Activated CD4-positive, CD25-positive, alpha-beta regulatory T cell treated with anti-CD3 and anti-CD28 coated beads, Interleukin-2, amount 50 U/mL, for 16 hours (primary cell): ENCODE data around the gene SLC26A1.
"Not testable (repeated sequence)": the region's sequence is repeated elsewhere in the genome, so short reads cannot be mapped to it uniquely, and the experiment has no call there.

ENCODE experiments used
- DNase-seq: peaks from one replicate; pipeline ENCODE4 v3.0.0-alpha.2; 2020; ENCODE audit warnings: low read depth, low spot score

SLC26A1 gene

DNA sequence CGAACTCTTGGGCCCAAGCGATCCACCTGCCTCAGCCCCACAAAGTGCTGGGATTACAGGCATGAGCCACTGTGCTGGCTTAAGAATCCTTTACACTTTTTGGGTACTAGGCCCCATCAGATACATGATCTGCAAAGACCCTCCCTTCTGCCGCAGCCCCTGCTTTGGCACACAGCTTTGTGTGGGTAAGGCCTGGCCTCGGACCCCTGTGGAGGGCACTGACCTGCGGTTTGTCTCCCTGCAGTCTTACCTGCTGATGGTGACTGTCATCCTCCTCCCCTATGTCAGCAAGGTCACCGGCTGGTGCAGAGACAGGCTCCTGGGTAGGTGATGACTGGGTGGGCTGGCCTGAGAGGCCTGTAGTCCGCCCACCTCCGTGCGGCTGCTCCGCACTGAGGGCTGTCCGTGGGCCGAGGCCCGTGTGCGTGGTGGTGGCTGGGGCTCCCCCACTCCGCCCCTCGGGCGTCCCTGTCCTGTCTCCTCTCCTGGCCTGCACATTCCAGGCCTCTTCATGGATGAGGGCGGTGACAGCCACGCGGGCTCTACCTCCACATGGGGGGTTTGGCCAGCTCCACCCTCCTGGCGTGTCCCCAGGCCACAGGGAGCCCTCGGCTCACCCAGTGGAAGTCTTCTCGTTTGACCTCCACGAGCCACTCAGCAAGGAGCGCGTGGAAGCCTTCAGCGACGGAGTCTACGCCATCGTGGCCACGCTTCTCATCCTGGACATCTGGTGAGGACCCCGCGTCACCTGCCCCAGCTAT is 37.9 kb downstream of the SLC26A1 start:
- DNase-seq: no peak

DNA sequence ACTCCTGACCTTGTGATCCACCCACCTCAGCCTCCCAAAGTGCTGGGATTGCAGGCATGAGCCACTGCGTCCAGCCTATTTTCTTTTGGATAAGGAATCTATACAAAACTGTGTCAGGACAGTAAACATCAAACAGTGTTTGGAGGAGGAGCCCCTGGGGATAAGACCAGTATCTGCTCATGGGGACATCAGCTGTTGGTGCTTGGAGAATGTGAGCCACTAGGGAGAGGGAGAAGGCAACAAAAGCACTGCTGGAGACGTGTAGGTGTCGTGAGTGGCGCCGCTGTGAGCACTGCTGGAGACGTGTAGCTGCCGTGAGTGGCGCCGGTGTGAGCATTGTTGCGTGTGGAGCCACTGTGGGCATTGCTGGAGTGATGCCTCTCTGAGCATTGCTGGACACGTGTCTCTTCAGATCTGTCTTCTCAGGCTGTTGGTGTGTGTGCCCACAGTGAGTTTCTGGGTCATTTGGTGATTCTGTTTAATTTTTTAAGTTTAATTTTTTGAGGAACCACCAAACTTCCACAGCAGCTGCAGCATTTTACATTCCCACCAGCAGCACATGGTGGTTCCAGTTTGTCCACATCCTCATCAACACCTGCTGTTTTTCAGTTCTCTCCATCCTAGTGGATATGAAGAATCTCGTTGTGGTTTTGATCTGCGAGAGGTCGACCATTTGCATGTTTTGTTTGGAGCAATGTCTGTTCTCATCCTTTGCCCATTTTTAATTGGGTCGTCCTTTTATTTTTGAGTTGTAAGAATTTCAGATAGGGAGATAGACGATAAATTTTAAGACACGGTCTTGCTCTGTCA is 38.8 kb downstream of the SLC26A1 start:
- DNase-seq: no peak

DNA sequence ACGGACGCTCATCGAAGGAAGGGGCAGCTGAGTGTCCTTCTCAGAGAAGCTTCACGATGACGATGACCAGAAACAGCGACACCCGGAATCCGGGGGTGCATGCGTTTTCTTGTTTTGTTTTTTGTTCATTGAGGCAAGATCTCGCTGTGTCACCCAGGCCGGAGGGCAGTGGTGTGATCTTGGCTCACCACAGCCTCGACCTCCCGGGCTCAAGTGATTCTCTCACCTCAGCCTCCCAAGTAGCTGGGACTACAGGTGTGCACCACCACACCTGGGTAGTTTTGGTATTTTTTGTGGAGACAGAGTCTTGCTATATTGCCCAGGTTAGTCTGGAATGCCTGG is 39.7 kb downstream of the SLC26A1 start:
- no peak for DNase-seq

DNA sequence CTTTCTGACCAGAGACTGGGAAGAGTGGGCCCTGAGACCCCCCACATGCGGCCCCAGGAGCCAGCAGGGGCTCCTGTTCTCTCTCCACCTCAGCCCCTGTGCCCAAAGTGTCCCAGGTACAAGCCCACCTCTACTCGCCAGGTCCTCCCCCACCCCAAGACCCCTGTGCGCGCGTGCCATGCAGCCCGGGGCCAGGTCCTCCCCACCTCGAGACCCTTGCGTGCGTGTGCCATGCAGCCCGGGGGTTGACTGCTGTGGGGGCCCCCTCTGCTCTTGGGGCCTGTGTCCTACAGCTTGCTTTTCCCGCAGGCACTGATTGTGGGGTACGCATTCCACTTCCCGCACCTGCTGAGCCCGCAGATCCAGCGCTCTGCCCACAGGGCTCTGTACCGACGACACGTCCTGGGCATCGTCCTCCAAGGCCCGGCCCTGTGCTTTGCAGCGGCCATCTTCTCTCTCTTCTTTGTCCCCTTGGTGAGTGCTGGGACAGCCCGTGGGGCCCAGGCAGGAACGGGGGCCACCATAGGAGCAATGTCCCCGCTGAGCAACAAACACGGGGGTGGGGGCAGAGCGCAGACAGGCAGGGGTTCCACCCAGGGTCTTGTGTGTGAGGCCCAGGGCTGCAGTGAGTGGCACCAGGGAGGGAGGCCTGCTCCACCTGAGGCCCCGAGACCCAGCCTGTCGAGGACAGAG is 40.2 kb downstream of the SLC26A1 start:
- DNase-seq: no peak

DNA sequence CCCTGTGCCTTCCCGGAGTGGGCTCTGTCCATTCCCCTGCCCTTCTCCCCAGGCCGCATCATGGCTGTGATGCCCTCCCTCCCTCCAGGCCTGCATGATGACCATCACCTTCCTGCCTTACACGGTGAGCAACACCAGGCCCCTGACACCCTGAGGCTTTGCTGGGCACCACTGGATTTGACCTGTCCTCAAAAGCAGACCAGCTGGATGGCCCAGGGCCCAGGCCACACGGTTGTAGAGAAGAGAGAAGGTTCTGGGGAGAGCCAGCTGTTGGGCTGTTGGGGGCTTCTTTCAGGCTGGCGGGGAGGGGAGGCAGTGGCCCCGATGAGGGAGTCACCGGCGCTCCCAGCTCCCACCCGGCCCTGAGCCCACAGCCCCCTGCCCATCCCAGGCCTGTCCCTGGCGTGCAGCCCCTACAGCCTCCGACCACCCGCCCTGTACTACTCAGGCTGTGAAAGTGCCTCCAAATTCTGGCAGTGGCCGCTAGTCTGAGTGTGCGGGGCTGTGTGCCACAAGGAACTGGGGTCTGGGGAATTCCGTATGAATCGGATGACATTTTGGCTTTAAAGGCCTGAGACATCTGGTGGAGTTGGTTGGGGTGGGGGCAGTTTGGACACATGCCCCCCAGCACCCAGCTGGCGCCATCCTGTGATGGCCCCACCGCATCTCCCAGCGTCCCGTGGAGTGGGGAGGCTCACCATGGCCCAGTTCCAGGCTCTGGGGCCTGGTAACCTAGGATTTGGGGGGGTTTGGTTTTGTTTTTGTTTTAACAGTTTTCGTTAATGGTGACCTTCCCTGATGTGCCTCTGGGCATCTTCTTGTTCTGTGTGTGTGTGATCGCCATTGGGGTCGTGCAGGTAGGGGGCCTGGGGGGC is 41.4 kb downstream of the SLC26A1 start:
- DNase-seq: no peak

DNA sequence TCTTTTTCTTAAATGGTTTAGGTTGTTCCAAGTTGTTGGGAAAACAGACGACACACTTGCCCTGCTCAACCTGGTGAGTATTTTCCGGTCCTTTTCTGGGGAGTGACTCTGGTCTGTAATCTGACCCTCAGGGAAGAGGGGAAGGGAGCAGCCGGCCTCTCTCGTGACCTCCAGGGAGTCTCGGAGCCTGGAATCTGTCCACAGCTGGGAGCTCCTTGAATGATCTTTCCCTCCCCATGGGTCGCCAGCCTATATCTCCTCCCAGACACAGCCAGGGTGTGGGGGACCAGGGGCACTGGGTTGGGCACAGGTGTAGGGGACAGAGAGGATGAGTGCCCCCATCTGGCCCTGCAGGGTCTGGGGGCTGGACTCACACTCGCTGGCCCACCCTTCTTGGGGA is 42.0 kb downstream of the SLC26A1 start:
- DNase-seq: no peak

DNA sequence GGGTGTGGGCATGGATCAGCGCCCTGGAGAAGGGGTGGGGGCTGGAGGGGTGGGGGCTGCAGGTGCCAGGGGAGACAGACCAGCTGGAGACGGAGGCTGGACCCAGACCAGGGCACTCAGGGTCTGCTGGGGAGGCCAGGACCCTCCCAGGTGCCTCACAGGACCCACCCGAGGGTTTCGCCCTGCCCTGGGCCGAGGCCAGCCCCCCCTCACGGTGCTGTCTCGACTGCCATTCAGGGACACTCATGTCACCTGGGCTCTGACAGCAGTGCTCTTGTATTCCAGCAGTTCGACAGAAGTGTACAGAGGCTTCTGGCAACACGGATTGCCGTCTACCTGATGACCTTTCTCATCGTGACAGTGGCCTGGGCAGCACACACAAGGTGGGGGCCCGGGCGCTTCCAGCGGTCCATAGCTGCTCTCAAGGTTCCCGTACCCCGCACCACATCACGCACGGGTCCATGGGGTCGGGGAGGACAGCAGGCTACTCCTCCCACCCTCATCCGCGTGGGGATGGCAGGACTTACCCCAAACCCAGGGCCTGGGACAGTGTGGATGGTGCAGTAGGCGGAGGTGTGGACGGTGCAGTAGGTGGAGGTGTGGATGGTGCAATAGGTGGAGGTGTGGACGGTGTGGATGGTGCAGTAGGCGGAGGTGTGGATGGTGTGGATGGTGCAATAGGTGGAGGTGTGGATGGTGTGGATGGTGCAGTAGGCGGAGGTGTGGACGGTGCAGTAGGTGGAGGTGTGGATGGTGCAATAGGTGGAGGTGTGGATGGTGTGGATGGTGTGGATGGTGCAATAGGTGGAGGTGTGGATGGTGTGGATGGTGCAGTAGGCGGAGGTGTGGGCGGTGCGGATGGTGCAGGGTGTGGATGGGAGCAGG is 42.8 kb downstream of the SLC26A1 start:
- DNase-seq: no peak

DNA sequence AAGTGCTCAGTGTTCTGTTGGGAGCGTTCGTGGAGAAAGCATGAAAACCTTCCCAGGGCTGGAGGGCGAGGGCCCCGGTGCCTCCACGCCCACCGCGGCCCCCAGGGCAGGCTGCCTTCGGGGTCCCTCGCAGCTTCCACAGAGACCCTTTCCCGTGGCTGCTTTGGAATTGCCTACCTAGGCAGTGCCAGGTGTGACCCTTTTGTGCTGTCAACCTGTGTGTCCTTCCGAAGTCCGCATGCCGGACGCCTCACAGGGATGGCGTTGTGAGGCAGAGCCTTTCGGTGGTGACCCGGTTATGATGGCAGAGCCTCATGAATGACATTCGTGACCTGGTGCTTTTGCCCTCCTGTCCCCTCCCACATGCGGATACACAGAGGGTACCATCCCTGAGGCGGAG is 43.5 kb downstream of the SLC26A1 start:
- no peak for DNase-seq

DNA sequence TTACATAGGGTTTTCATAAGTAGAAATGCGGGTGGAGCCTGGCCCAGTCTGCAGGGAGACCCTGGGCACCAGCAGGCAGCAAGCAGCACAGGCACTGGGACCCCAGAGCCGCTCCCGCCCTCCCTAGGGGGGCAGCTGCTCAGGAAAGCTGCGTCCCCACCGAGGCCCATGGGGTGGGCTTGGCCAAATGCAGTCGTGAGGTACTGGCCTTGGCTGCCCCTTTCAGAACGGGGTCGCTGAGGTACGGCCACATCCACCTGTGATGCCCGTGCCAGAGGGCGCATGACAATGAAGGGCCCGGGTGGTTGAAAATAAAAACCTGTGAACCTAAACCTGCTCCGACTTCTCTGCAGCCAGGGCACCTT is 44.3 kb downstream of the SLC26A1 start:
- no peak for DNase-seq

DNA sequence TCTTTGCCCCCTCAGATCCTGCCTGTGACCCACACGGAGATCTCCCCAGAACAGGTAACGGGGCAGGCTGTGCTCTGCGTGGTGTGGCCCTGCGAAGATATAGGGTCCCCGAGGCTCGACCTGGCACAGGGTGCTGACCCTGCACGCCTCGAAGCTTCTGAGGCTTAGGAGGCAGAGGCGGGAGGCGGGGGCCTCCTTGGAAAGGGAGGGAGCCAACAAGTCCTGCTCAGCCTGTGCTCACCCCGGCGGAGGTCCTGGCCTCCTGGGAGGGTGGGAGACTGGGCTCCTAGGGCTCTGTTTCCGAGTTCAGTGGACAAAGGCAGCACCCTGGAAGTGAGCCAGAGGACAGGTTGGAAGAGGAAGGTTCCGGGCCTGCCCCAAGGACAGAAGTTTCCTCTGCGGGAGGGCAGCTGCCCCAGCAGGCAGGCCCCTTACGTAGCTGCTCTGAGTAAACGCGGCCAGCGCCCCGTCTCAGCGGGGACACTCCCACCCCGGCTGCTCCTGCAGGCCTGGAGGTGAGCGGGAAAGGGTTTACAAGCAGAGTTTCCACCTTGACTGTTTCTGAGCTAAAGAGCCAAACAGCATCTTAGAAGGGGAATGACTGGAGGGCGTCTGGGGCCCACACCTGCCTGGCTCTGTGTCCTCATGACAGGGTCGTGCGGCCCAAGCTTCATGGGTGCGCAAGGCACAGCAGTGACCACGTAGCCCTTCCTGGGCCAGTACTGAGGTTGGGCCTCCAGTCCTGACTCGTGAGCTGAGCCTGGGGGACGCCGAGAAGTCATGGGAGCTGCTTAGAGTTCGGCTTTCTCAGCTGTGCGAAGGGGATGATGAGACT is 44.9 kb downstream of the SLC26A1 start:
- no peak for DNase-seq

DNA sequence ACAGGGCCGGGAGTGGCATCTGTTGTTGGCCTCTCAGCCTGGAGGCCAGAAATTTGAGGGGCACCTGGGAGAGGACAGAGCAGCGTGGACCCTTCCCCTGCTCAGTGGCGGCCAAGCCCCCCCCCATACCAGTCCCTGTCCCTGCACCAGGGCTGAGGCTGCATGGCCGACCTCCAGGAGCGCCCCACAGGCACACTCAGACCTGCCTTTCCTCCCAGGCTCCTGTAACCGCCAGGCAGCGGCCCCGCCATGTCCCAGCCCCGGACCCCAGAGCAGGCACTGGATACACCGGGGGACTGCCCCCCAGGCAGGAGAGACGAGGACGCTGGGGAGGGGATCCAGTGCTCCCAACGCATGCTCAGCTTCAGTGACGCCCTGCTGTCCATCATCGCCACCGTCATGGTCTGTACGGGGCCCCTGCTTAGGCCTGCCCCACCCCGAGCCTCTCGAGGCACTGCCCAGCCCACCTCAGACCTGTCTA is 45.7 kb downstream of the SLC26A1 start:
- no peak for DNase-seq

DNA sequence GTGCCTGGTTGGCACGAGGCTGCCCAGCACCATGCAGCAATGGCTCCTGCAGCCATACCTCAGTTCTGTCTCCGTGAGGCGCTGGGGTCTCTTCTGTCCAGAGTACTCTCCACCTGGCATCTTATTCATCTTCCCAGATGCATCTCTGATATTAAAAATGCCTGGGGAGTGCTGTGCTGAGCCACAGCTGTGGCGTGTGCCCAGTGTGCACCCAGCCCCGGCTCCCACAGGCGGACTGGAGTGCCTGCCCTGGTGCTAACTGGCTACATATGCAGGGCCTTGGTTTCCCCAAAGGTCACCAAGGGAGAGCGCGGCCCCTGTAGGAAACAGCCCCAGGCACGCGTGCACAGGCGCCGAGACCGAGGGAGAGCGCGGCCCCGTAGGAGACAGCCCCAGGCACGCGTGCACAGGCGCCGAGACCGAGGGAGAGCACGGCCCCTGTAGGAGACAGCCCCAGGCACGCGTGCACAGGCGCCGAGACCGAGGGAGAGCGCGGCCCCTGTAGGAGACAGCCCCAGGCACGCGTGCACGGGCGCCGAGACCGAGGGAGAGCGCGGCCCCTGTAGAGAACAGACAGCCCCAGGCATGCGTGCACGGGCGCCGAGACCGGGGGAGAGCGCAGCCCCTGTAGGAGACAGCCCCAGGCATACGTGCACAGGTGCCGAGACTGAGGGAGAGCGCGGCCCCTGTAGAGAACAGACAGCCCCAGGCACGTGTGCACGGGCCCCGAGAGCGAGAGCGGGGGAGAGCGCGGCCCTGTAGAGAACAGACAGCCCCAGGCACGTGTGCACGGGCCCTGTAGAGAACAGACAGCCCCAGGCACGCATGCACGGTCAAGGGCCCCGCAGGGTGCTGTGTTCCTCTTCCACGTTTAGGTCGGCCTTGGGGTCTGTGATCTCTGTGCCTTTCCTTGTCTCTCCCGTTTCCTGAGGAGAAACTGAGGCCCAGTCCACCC is 46.4 kb downstream of the SLC26A1 start:
- no peak for DNase-seq

DNA sequence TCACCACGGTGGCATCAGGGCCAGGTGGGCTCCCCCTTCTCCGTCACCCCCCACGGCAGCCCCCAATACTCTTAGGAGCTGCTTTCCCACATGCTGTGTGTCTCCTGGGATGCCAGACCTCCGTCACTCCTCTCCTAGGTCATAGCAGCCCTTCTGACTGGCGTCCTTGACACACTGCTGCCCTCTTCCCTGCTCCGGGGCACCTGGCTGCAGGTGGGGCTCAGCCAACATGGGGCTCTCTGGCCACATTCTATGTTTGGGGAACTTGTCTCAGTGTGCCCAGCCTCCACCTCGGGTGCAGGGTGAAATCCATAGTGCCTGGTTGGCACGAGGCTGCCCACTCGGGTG is 47.1 kb downstream of the SLC26A1 start:
- DNase-seq: no peak

DNA sequence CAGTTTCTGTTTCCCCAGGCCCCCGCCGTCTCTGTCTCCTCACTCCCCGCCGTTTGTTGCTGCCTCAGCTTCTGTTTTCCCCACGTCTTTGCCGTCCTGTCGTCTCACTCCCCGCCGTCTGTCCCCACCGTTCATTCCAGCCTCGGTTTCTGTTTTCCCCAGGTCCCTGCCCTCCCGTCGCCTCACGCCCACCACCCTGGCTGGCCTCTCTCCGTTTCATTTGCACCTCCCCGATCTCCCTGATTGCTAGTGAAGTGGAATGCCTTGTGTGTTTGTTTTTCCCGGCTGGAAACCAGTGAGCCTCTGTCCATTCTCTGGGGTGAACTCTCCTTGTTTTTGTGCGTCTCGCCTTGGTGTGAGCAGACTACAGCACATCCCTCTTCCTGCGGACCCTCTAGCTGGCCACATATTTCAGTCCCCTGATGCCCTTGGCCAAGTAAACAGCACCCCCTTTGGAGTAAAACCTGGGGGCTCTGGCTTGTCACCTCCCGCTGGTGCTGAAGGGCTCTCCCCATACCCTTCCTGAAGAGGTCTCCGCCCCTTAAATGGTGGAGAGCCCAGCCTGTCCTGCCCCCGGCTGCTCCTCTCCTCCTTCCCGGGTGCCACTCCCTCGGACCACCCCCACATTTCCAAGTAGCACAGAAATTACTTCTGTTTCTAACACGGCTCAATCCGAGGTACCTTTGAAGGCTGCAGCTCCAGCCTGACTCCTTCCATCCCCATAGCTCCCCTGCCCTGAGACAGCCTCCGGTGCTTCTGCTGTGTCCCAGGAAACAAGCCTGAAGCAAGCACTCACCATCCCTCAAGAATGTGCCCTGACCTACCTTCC is 47.7 kb downstream of the SLC26A1 start:
- no peak for DNase-seq

DNA sequence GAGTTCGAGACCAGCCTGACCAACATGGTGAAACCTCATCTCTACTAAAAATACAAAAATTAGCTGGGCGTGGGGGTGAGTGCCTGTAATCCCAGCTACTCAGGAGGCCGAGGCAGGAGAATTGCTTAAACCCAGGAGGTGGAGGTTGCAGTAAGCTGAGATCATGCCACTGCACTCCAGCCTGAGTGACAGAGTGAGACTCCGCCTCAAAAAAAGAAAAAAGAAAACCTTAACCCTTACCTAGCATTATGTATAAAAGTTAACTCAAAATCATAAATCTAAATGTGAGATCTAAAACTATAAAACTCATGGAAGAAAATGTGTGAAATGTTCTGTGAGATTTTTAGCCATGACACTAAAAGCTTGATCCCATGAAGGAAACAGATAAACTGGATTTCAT is 53.7 kb downstream of the SLC26A1 start:
- not testable (repeated sequence) for DNase-seq
